ENCODE data around the gene CARMIL3.

- TF ChIP-seq ZNF274 (IDR thresholded peaks at IDR 0.05; ENCODE audit: borderline replicate concordance, extremely low read depth, low read length) (no peak), EZH2 (IDR thresholded peaks at IDR 0.05; ENCODE audit: low read depth, low read length, severe bottlenecking) (no peak), HDAC6 (IDR thresholded peaks at IDR 0.05; ENCODE audit: low read depth, low read length) (no peak)
- TF ChIP-seq, protein P1, sequence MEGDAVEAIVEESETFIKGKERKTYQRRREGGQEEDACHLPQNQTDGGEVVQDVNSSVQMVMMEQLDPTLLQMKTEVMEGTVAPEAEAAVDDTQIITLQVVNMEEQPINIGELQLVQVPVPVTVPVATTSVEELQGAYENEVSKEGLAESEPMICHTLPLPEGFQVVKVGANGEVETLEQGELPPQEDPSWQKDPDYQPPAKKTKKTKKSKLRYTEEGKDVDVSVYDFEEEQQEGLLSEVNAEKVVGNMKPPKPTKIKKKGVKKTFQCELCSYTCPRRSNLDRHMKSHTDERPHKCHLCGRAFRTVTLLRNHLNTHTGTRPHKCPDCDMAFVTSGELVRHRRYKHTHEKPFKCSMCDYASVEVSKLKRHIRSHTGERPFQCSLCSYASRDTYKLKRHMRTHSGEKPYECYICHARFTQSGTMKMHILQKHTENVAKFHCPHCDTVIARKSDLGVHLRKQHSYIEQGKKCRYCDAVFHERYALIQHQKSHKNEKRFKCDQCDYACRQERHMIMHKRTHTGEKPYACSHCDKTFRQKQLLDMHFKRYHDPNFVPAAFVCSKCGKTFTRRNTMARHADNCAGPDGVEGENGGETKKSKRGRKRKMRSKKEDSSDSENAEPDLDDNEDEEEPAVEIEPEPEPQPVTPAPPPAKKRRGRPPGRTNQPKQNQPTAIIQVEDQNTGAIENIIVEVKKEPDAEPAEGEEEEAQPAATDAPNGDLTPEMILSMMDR (IDR thresholded peaks at IDR 0.05; ENCODE audit: control extremely low read depth in 1 of 3, insufficient read depth in 1 of 3, low read depth in 1 of 3, low read length in 3 of 3): peak in 2 of 3 experiments; percentile 80 to 93; a peak in 3 of 4 replicates
Measured at GRCh38 chr14:24013654-24014514, 37.9 kb upstream of the CARMIL3 start.

Measured in H1 (cell line).